ENCODE measurements around the gene BAIAP2.

The BAIAP2 gene

GRCh38 chr17:81108220-81108619 lies 73.3 kb downstream of the BAIAP2 start:
- in situ Hi-C loops (cut with MboI; ENCODE audit: low sequenced_read_pairs, unreplicated experiment) = no loop called here
- no peak for TF ChIP-seq CTCF (IDR thresholded peaks at IDR 0.05; ENCODE audit: borderline replicate concordance, control extremely low read depth, extremely low read depth, insufficient read depth, missing control alignments)
- DNase-seq (ENCODE audit: low spot score) = no peak

GRCh38 chr17:81109957-81110356 lies 75.0 kb downstream of the BAIAP2 start:
- TF ChIP-seq CTCF (IDR thresholded peaks at IDR 0.05; ENCODE audit: borderline replicate concordance, control extremely low read depth, extremely low read depth, insufficient read depth, missing control alignments) = no peak
- DNase-seq (ENCODE audit: low spot score) = no peak
- in situ Hi-C loops (cut with MboI; ENCODE audit: low sequenced_read_pairs, unreplicated experiment) = no loop called here

- DNase-seq (ENCODE audit: low spot score) = no peak
- in situ Hi-C loops (cut with MboI; ENCODE audit: low sequenced_read_pairs, unreplicated experiment) = no loop called here
- TF ChIP-seq CTCF (IDR thresholded peaks at IDR 0.05; ENCODE audit: borderline replicate concordance, control extremely low read depth, extremely low read depth, insufficient read depth, missing control alignments) = no peak
Measured at GRCh38 chr17:81110488-81111040, 75.6 kb downstream of the BAIAP2 start.

- in situ Hi-C loops (cut with MboI; ENCODE audit: low sequenced_read_pairs, unreplicated experiment) = no loop called here
- TF ChIP-seq CTCF (IDR thresholded peaks at IDR 0.05; ENCODE audit: borderline replicate concordance, control extremely low read depth, extremely low read depth, insufficient read depth, missing control alignments) = no peak
- DNase-seq (ENCODE audit: low spot score) = no peak
Measured at GRCh38 chr17:81111066-81111465, 76.1 kb downstream of the BAIAP2 start.

- no peak for DNase-seq (ENCODE audit: low spot score)
- in situ Hi-C loops (cut with MboI; ENCODE audit: low sequenced_read_pairs, unreplicated experiment) = no loop called here
- no peak for TF ChIP-seq CTCF (IDR thresholded peaks at IDR 0.05; ENCODE audit: borderline replicate concordance, control extremely low read depth, extremely low read depth, insufficient read depth, missing control alignments)
Measured at GRCh38 chr17:81112450-81112849, 77.5 kb downstream of the BAIAP2 start.

- no peak for TF ChIP-seq CTCF (IDR thresholded peaks at IDR 0.05; ENCODE audit: borderline replicate concordance, control extremely low read depth, extremely low read depth, insufficient read depth, missing control alignments)
- in situ Hi-C loops (cut with MboI; ENCODE audit: low sequenced_read_pairs, unreplicated experiment) = no loop called here
Measured at GRCh38 chr17:81113158-81113724, 78.3 kb downstream of the BAIAP2 start.

More at GRCh38 chr17:81113158-81113724, 78.3 kb downstream of the BAIAP2 start:
- no peak for DNase-seq (ENCODE audit: low spot score)

All from GM13976 (cell line).